Astrocyte (in vitro differentiated cells and primary cell): ENCODE measurements around the gene FGGY. TPM values are rescaled to one million over a fixed set of nuclear protein-coding genes. Genes with fewer than 3 reads are reported as not detected.

Experiments used
- DNase-seq: peaks from one replicate; pipeline ENCODE4 v3.0.0-alpha.2; 2010; ENCODE audit warnings: low read depth
- FAIRE-seq: peaks from 2 replicates; lab custom pipeline; 2011; peaks lifted over from hg19 to GRCh38; lab: Jason Lieb, UNC
- H2AFZ ChIP-seq: 2 replicates; pipeline ENCODE4 v1.6.0; 2012; ENCODE audit warnings: low read depth, low read length, inconsistent platforms
- H3K27ac ChIP-seq: 2 replicates; pipeline ENCODE4 v1.5.1; 2011; ENCODE audit warnings: low read depth, low read length, inconsistent platforms
- H3K27me3 ChIP-seq: 2 replicates; pipeline ENCODE4 v1.6.0; 2011; ENCODE audit warnings: low read length, inconsistent platforms; ENCODE audit not compliant: insufficient read depth
- H3K36me3 ChIP-seq: 2 replicates; pipeline ENCODE4 v1.5.1; 2011; ENCODE audit warnings: low read length, inconsistent platforms; ENCODE audit not compliant: insufficient read depth
- H3K4me1 ChIP-seq: 2 replicates; pipeline ENCODE4 v1.5.1; 2011; ENCODE audit warnings: low read length, inconsistent platforms; ENCODE audit not compliant: insufficient read depth
- H3K4me2 ChIP-seq: 2 replicates; pipeline ENCODE4 v1.6.0; 2012; ENCODE audit warnings: low read length, inconsistent platforms
- H3K4me3 ChIP-seq: 2 replicates; pipeline ENCODE4 v1.5.1; 2011; ENCODE audit warnings: low read depth, mild to moderate bottlenecking, low read length, inconsistent platforms; ENCODE audit not compliant: insufficient read depth
- H3K79me2 ChIP-seq: 2 replicates; pipeline ENCODE4 v1.6.0; 2012; ENCODE audit warnings: mild to moderate bottlenecking, low read length, inconsistent platforms; ENCODE audit not compliant: insufficient read depth
- H3K9ac ChIP-seq: 2 replicates; pipeline ENCODE4 v1.6.0; 2012; ENCODE audit warnings: mild to moderate bottlenecking, low read length, inconsistent platforms
- H3K9me3 ChIP-seq: 2 replicates; pipeline ENCODE4 v1.5.1; 2012; ENCODE audit warnings: low read depth, mild to moderate bottlenecking, low read length, inconsistent platforms; ENCODE audit not compliant: insufficient read depth
- H4K20me1 ChIP-seq: 2 replicates; pipeline ENCODE4 v1.6.0; 2012; ENCODE audit warnings: low read length, inconsistent platforms; ENCODE audit not compliant: insufficient read depth
- H3K27ac Mint-ChIP-seq: one replicate; pipeline ENCODE4 v1.8.0; 2021; ENCODE audit warnings: mild to moderate bottlenecking, mixed read lengths; ENCODE audit not compliant: unreplicated experiment
- H3K27me3 Mint-ChIP-seq: one replicate; pipeline ENCODE4 v1.8.0; 2021; ENCODE audit warnings: low read depth, mixed read lengths; ENCODE audit not compliant: unreplicated experiment
- H3K36me3 Mint-ChIP-seq: one replicate; pipeline ENCODE4 v1.8.0; 2021; ENCODE audit warnings: low read depth, mixed read lengths; ENCODE audit not compliant: unreplicated experiment
- H3K4me1 Mint-ChIP-seq: one replicate; pipeline ENCODE4 v1.8.0; 2021; ENCODE audit warnings: low read depth, mixed read lengths; ENCODE audit not compliant: unreplicated experiment
- H3K4me3 Mint-ChIP-seq: one replicate; pipeline ENCODE4 v1.8.0; 2021; ENCODE audit warnings: mild to moderate bottlenecking, moderate library complexity, mixed read lengths; ENCODE audit not compliant: unreplicated experiment
- H3K9me3 Mint-ChIP-seq: one replicate; pipeline ENCODE4 v1.8.0; 2021; ENCODE audit warnings: mild to moderate bottlenecking, mixed read lengths; ENCODE audit not compliant: unreplicated experiment
- CTCF ChIP-seq: IDR thresholded peaks from 2 replicates; pipeline ENCODE4 v1.5.1; 2011; ENCODE audit warnings: low read depth, mild to moderate bottlenecking, inconsistent platforms, low read length, moderate library complexity; ENCODE audit not compliant: insufficient read depth
- EZH2 ChIP-seq: IDR thresholded peaks from 2 replicates; pipeline ENCODE4 v1.6.1; 2012; ENCODE audit warnings: mild to moderate bottlenecking, low read length, inconsistent platforms; ENCODE audit not compliant: insufficient read depth
- total RNA-seq: library from RNA; stranded (reverse); gene quantifications from 2 replicates; pipeline ENCODE4 v1.2.1, GENCODE V29; 2021

Gene FGGY
- total RNA-seq, 1 donor from 2014 or later: 6.8 TPM

GRCh38 chr1:59678493-59679228 is 381.8 kb downstream of the FGGY start:
- Histone ChIP-seq H3K4me2 (peak overlapping the region; percentile 70), H4K20me1 (no peaks in the 10 kb centered on the region), H3K36me3 (no peaks in the 10 kb centered on the region), H3K27me3 (no peaks in the 10 kb centered on the region), H3K9me3 (peaks cover 2% of the 10 kb centered on the region), H3K9ac (peak overlapping the region; percentile 30), H3K27ac (peak overlapping the region; percentile 66), H2AFZ (no peak overlapping the region), H3K4me1 (peaks cover 20% of the 10 kb centered on the region), H3K4me3 (no peak overlapping the region), H3K79me2 (no peaks in the 10 kb centered on the region)
- DNase-seq (peak; percentile 100), FAIRE-seq (peak; percentile 100)
- H3K36me3 Mint-ChIP-seq: peaks cover 13% of the 10 kb centered on the region
- peaks cover under 1% of the 10 kb centered on the region for H3K27me3 Mint-ChIP-seq
- peak overlapping the region; percentile 32 for H3K4me3 Mint-ChIP-seq
- H3K9me3 Mint-ChIP-seq: peaks cover 14% of the 10 kb centered on the region
- TF ChIP-seq EZH2: no peak
- H3K27ac Mint-ChIP-seq: peak overlapping the region; percentile 93
- peaks cover 37% of the 10 kb centered on the region for H3K4me1 Mint-ChIP-seq

GRCh38 chr1:59680044-59680443 is 383.1 kb downstream of the FGGY start:
- no peak overlapping the region for H3K9ac ChIP-seq
- H4K20me1 ChIP-seq: no peaks in the 10 kb centered on the region
- no peak overlapping the region for H3K27ac ChIP-seq
- no peaks in the 10 kb centered on the region for H3K27me3 ChIP-seq
- H3K9me3 Mint-ChIP-seq: peaks cover 8% of the 10 kb centered on the region
- FAIRE-seq (no peak), DNase-seq (no peak)
- H3K4me1 Mint-ChIP-seq: peaks cover 37% of the 10 kb centered on the region
- H3K27me3 Mint-ChIP-seq: peaks cover 4% of the 10 kb centered on the region
- H3K27ac Mint-ChIP-seq: no peak overlapping the region
- H3K4me2 ChIP-seq: no peak overlapping the region
- no peak overlapping the region for H3K4me3 Mint-ChIP-seq
- TF ChIP-seq EZH2 (no peak), CTCF (no peak)
- H2AFZ ChIP-seq: no peak overlapping the region
- peaks cover 20% of the 10 kb centered on the region for H3K4me1 ChIP-seq
- no peaks in the 10 kb centered on the region for H3K9me3 ChIP-seq
- no peak overlapping the region for H3K4me3 ChIP-seq
- no peaks in the 10 kb centered on the region for H3K79me2 ChIP-seq
- H3K36me3 ChIP-seq: no peaks in the 10 kb centered on the region
- H3K36me3 Mint-ChIP-seq: peaks cover 4% of the 10 kb centered on the region

- H3K9me3 Mint-ChIP-seq: no peaks in the 10 kb centered on the region
- DNase-seq (peak; percentile 50), FAIRE-seq (no peak)
- peaks cover 18% of the 10 kb centered on the region for H3K27me3 Mint-ChIP-seq
- Histone ChIP-seq H3K4me3 (no peak overlapping the region), H4K20me1 (no peaks in the 10 kb centered on the region), H2AFZ (no peak overlapping the region), H3K27me3 (no peaks in the 10 kb centered on the region), H3K79me2 (no peaks in the 10 kb centered on the region), H3K27ac (no peak overlapping the region), H3K9me3 (no peaks in the 10 kb centered on the region), H3K4me2 (no peak overlapping the region), H3K4me1 (peaks cover 14% of the 10 kb centered on the region), H3K9ac (no peak overlapping the region), H3K36me3 (no peaks in the 10 kb centered on the region)
- no peak overlapping the region for H3K4me3 Mint-ChIP-seq
- TF ChIP-seq EZH2: no peak
- TF ChIP-seq CTCF: no peak
- no peaks in the 10 kb centered on the region for H3K36me3 Mint-ChIP-seq
- H3K27ac Mint-ChIP-seq: no peak overlapping the region
- H3K4me1 Mint-ChIP-seq: peaks cover 19% of the 10 kb centered on the region
Measured at GRCh38 chr1:59682396-59683080, 385.6 kb downstream of the FGGY start.
